DOHH2 (cell line): ENCODE results near the gene STRN.

Source experiments
- EZH2phosphoT487 ChIP-seq: fragments of 200-600 bp; sonication (generic); IDR thresholded peaks from 2 replicates; pipeline ENCODE4 v1.6.1; 2017; ENCODE audit warnings: borderline replicate concordance, mild to moderate bottlenecking, antibody characterized with exemption, low read length, moderate library complexity, mixed read lengths
- TF ChIP-seq, protein P1 (sequence below): fragments of 200-600 bp; sonication (generic); IDR thresholded peaks from one replicate; pipeline ENCODE4 v1.5.1; 2014; ENCODE audit warnings: antibody characterized with exemption, mild to moderate bottlenecking, low read depth, low read length; ENCODE audit not compliant: poor library complexity, severe bottlenecking

DNA sequence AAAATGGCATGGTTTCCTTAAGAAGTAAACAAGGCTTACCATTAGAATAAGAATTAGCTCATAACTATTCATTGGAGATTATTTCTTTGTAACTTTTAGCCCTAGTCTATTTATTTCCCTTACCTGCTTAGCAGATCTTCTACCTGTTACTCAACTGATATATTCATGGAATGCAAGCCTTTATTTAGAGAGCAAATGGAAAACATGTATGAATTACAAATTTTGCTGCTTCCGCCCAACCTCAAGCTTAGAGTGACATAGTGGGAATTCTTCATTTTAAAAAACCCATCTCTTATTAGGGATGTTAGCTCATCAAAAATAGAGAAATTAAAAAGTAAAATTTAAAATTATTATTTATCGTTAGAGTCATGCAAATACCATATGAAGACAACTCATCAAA lies 110.9 kb downstream of the STRN start:
- TF ChIP-seq, protein P1, sequence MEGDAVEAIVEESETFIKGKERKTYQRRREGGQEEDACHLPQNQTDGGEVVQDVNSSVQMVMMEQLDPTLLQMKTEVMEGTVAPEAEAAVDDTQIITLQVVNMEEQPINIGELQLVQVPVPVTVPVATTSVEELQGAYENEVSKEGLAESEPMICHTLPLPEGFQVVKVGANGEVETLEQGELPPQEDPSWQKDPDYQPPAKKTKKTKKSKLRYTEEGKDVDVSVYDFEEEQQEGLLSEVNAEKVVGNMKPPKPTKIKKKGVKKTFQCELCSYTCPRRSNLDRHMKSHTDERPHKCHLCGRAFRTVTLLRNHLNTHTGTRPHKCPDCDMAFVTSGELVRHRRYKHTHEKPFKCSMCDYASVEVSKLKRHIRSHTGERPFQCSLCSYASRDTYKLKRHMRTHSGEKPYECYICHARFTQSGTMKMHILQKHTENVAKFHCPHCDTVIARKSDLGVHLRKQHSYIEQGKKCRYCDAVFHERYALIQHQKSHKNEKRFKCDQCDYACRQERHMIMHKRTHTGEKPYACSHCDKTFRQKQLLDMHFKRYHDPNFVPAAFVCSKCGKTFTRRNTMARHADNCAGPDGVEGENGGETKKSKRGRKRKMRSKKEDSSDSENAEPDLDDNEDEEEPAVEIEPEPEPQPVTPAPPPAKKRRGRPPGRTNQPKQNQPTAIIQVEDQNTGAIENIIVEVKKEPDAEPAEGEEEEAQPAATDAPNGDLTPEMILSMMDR, result no peak
- no peak for TF ChIP-seq EZH2phosphoT487
